Measurements from ENCODE around the gene GPR89A. TPM values are rescaled to one million over a fixed set of nuclear protein-coding genes. Genes with fewer than 3 reads are reported as not detected.
"Not testable (repeated sequence)": the region's sequence is repeated elsewhere in the genome, so short reads cannot be mapped to it uniquely, and the experiment has no call there.

The GPR89A gene
- total RNA-seq, 1 experiment from 2014 or later, result 47.4 TPM

DNA sequence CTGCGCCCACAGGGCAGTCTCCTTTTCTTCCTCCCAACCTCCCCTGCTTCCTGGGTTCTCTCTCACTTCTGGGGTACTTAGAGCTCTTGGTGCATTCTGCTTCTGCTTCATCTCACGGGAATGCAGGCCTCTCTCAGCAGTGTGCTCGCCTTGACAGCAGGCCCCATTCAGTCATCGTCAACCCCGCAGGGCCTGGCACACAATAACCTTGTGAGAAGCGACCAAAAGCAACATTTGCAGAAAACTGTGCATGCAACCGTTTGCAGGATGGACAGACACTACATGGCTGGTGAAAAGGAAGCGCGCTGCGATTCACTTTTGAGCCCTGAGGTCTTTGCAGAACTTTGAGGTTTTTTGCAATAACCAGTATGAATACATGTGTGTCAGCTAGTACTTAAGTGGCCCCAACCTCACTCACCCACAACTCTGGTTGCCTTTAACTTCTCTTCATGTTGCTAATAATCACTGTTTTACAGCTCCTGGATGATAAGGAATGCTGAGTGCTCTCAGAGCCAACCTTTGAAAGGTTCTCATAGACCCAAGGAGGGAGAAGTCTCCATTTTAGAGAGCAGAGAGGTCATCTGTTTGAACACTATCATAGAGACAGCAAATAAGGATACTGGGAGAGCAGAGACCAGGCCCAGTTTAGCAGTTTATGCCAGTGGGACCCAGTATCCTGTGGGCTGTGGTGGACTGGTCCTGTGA is 109.0 kb downstream of the GPR89A start:
- DNase-seq (ENCODE audit: low read depth), result no peak

DNA sequence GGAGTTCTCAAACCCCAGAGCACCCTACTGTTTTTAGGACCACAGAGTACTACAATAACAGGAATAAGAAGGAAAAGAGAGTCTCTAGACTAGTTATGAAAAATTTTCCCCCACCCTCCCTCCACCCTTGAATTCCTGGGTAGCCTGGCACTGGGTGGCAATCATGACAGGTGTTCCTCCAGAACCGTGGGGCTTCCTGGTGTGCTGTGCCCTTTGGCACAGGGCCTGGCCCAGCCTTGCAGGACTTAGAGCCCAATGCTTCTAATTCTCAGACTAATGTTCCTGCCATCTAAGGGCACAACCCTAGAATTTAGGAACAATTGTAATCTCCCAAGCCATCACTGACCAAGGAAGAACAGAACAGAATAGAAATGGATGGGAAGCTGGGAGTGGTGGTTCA is 110.0 kb downstream of the GPR89A start:
- DNase-seq (ENCODE audit: low read depth), result no peak

DNA sequence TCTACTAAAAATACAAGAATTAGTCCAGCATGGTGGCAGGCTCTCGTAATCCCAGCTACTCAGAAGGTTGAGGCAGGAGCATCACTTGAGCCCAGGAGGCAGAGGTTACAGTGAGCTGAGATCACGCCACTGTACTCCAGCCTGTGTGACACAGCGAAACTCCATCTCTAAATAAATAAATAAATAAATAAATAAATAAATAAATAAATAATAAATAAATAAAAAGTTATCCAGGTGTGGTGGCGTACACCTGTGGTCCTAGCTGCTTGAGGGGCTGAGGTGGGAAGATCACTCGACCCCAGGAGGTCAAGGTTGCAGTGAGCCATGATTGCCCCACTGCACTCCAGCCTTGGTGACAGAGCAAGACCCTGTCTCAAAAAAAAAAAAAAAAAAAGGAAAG is 110.7 kb downstream of the GPR89A start:
- not testable (repeated sequence) for DNase-seq (ENCODE audit: low read depth)

DNA sequence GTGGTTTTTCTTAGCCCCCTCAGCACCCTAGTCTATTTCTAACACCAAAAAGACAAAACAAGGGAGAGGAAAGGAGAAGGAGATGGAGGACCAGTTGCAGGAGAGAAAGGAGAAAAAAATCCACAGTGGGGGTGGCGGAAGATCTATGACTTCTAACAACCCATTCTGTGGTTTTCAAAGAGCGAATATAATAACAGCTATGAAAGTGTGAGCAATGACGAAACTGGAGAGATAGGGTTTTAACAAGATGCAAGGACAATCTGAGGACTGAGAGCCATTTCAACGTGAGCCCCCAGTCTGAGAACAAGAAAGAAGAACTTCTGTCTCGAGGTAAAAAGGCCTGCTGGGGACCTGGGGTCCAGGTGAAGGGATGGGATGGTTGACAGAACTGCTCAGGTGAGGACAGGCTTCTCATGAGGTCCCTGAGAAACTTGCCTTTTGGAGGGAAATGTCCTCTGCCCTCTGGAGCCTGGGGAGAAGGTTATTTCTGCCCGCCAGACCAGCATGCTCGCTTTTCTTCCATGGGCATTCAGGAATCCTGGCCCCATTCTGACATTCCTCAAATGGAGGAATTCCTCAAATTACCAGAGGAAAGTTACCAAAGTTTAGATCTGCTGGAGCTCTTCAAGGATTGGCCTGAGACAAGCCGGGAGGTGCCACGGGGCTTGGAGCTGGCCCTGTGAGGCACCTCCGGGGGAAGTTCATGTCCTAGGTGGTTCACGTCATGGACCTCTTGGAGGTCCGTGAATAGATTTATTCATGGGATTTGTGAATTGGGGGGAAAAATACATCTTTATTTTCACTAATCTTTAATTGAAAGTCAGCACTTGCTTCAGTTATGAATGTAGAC is 111.7 kb downstream of the GPR89A start, which contains the start of gene CD160:
Gene CD160, plus strand, starts transcription at position 270 of the 850 bp plus-strand sequence. CDS start 8,829 bp downstream, outside the sequence.
- DNase-seq (ENCODE audit: low read depth), result no peak

Other genes starting within 250 kb of the GPR89A start
- gene NBPF20, start 182.4 kb upstream of the GPR89A start, total RNA-seq (2014; rRNA removed), result 3.2 and 3.5 TPM in 2 replicates
- 0.13 and 0.69 TPM in 2 replicates for gene PDZK1, start 99.4 kb downstream of the GPR89A start, total RNA-seq (2014; rRNA removed)
- gene CD160, start 111.5 kb downstream of the GPR89A start, total RNA-seq (2014; rRNA removed), result not detected in 2 replicates
- 10.4 and 13.3 TPM in 2 replicates for gene RNF115, start 216.1 kb downstream of the GPR89A start, total RNA-seq (2014; rRNA removed)
- gene POLR3C, start 216.2 kb downstream of the GPR89A start, total RNA-seq (2014; rRNA removed), result 36.5 and 43.6 TPM in 2 replicates
- 2.4 and 5.6 TPM in 2 replicates for gene NUDT17, start 237.6 kb downstream of the GPR89A start, total RNA-seq (2014; rRNA removed)

Data from LHCN-M2 (cell line).